IMR-90 (cell line): ENCODE results near the gene RABEP2. TPM values are rescaled to one million over a fixed set of nuclear protein-coding genes. Genes with fewer than 3 reads are reported as not detected.

Source experiments
- ATAC-seq: fragments of 200-7000 bp; cut with Tn5 transposase; 2 replicates; pipeline ENCODE4 v1.9.1; 2020; ENCODE audit warnings: low read depth, mild to moderate bottlenecking, moderate library complexity
- BruUV-seq: library from RNA; stranded (reverse); fragments of 400-500 nt; replicated peaks from 2 replicates; lab custom pipeline; 2021; lab: Mats Ljungman, UMichigan
- CTCF ChIA-PET: fragments of 300-600 bp; formaldehyde crosslinking; extraction: SDS; loops from one replicate; lab custom pipeline; 2021; ENCODE audit warnings: antibody characterized with exemption; lab: Yijun Ruan, JAX
- POLR2A ChIA-PET: fragments of 300-600 bp; sonication (Branson Sonifier 250); formaldehyde crosslinking; loops from one replicate; lab custom pipeline; 2022; ENCODE audit warnings: antibody characterized with exemption; ENCODE audit not compliant: unreplicated experiment; lab: Charles Lee
- DNase-seq: peaks from one replicate; pipeline ENCODE4 v3.0.0; 2013
- H2AFZ ChIP-seq: replicated peaks from 2 replicates; pipeline ENCODE3; 2013; ENCODE audit warnings: low read length, mild to moderate bottlenecking; ENCODE audit not compliant: poor library complexity
- H2AK5ac ChIP-seq: 2 replicates; pipeline ENCODE4 v1.6.1; 2013; ENCODE audit warnings: low read depth, low read length, inconsistent platforms
- H2AK9ac ChIP-seq: replicated peaks from 2 replicates; pipeline ENCODE3; 2013; ENCODE audit warnings: mild to moderate bottlenecking, low read depth, low read length, moderate library complexity; ENCODE audit not compliant: poor library complexity
- H2BK120ac ChIP-seq: 2 replicates; pipeline ENCODE4 v1.6.1; 2013; ENCODE audit warnings: low read depth, low read length, inconsistent platforms
- H2BK15ac ChIP-seq: 3 replicates; pipeline ENCODE4 v1.6.1; 2013; ENCODE audit warnings: low read depth, low read length, inconsistent platforms
- H2BK20ac ChIP-seq: 2 replicates; pipeline ENCODE4 v1.6.1; 2013; ENCODE audit warnings: low read depth, mild to moderate bottlenecking, inconsistent platforms, low read length, moderate library complexity
- H2BK5ac ChIP-seq: 2 replicates; pipeline ENCODE4 v1.6.1; 2013; ENCODE audit warnings: mild to moderate bottlenecking, low read depth, low read length, inconsistent platforms; ENCODE audit not compliant: poor library complexity, severe bottlenecking
- H3K14ac ChIP-seq: replicated peaks from 2 replicates; pipeline ENCODE4 v1.6.1; 2013; ENCODE audit warnings: low read depth, low read length, inconsistent platforms
- H3K18ac ChIP-seq: 2 replicates; pipeline ENCODE4 v1.6.1; 2013; ENCODE audit warnings: low read depth, low read length, control low read depth
- H3K23ac ChIP-seq: 2 replicates; pipeline ENCODE4 v1.6.1; 2013; ENCODE audit warnings: low read depth, low read length, inconsistent platforms
- H3K27ac ChIP-seq: 2 replicates; pipeline ENCODE4 v1.5.1; 2013; ENCODE audit warnings: mild to moderate bottlenecking, control low read depth, low read length; ENCODE audit not compliant: insufficient read depth
- H3K27me3 ChIP-seq: 2 replicates; pipeline ENCODE4 v1.6.1; 2013; ENCODE audit warnings: low read length; ENCODE audit not compliant: control insufficient read depth, insufficient read depth
- H3K36me3 ChIP-seq: 2 replicates; pipeline ENCODE4 v1.6.1; 2013; ENCODE audit warnings: low read length, mixed read lengths; ENCODE audit not compliant: control insufficient read depth, insufficient read depth
- H3K4ac ChIP-seq: 2 replicates; pipeline ENCODE4 v1.6.1; 2013; ENCODE audit warnings: low read depth, low read length, inconsistent platforms
- H3K4me1 ChIP-seq: 2 replicates; pipeline ENCODE4 v1.6.1; 2013; ENCODE audit warnings: low read length, mixed read lengths; ENCODE audit not compliant: control insufficient read depth, insufficient read depth
- H3K4me2 ChIP-seq: 2 replicates; pipeline ENCODE4 v1.6.1; 2013; ENCODE audit warnings: low read depth, mild to moderate bottlenecking, control low read depth, low read length, moderate library complexity
- H3K4me3 ChIP-seq: 2 replicates; pipeline ENCODE4 v1.5.1; 2013; ENCODE audit warnings: low read depth, mild to moderate bottlenecking, control low read depth, low read length, moderate library complexity; ENCODE audit not compliant: insufficient read depth
- H3K56ac ChIP-seq: 2 replicates; pipeline ENCODE4 v1.6.1; 2013; ENCODE audit warnings: low read length, inconsistent platforms; ENCODE audit not compliant: insufficient read depth; ENCODE audit errors: extremely low read depth
- H3K79me1 ChIP-seq, 2 experiments: 2 replicates each; pipeline ENCODE4 v1.6.1; 2013; ENCODE audit warnings: low read length in 2 of 2, inconsistent platforms in 1 of 2, low read depth in 1 of 2
- H3K9ac ChIP-seq: 2 replicates; pipeline ENCODE4 v1.6.1; 2013; ENCODE audit warnings: low read depth, low read length, control low read depth
- H3K9me1 ChIP-seq: 2 replicates; pipeline ENCODE4 v1.6.1; 2013; ENCODE audit warnings: low read length, inconsistent platforms; ENCODE audit not compliant: insufficient read depth
- H3K9me3 ChIP-seq: 2 replicates; pipeline ENCODE4 v1.6.1; 2013; ENCODE audit warnings: low read length; ENCODE audit not compliant: control insufficient read depth, insufficient read depth
- H4K20me1 ChIP-seq: 2 replicates; pipeline ENCODE4 v1.6.1; 2013; ENCODE audit warnings: low read length, inconsistent platforms; ENCODE audit not compliant: insufficient read depth
- H4K5ac ChIP-seq: 2 replicates; pipeline ENCODE4 v1.6.1; 2013; ENCODE audit warnings: mild to moderate bottlenecking, low read depth, low read length, control low read depth
- H4K8ac ChIP-seq, 2 experiments: 2 replicates each; pipeline ENCODE4 v1.6.1; 2013; ENCODE audit warnings: low read depth in 2 of 2, low read length in 2 of 2, control low read depth in 1 of 2, inconsistent platforms in 1 of 2
- H4K91ac ChIP-seq: 2 replicates; pipeline ENCODE4 v1.6.1; 2013; ENCODE audit warnings: low read depth, low read length, inconsistent platforms; ENCODE audit not compliant: insufficient read depth
- BHLHE40 ChIP-seq: fragments of 150-350 bp; IDR thresholded peaks from 2 replicates; pipeline ENCODE4 v1.6.1; 2016; ENCODE audit warnings: mild to moderate bottlenecking, low read depth, low read length
- CEBPB ChIP-seq: IDR thresholded peaks from 2 replicates; pipeline ENCODE4 v1.6.1; 2012; ENCODE audit warnings: low read depth, low read length, improper control_type of control experiment
- CHD1 ChIP-seq: IDR thresholded peaks from 2 replicates; pipeline ENCODE4 v1.6.1; 2012; ENCODE audit warnings: low read depth, low read length, improper control_type of control experiment
- ELK1 ChIP-seq: fragments of 150-350 bp; IDR thresholded peaks from 2 replicates; pipeline ENCODE4 v1.6.1; 2016; ENCODE audit warnings: low read depth, mild to moderate bottlenecking, low read length, moderate library complexity, borderline replicate concordance
- FOS ChIP-seq: fragments of 150-350 bp; IDR thresholded peaks from 2 replicates; pipeline ENCODE4 v1.6.1; 2016; ENCODE audit warnings: low read depth, low read length
- MAFK ChIP-seq: IDR thresholded peaks from 2 replicates; pipeline ENCODE4 v1.6.1; 2012; ENCODE audit warnings: low read depth, low read length, improper control_type of control experiment
- MAZ ChIP-seq: IDR thresholded peaks from 2 replicates; pipeline ENCODE4 v1.6.1; 2012; ENCODE audit warnings: low read depth, mild to moderate bottlenecking, low read length, improper control_type of control experiment, moderate library complexity, borderline replicate concordance
- MXI1 ChIP-seq: IDR thresholded peaks from 2 replicates; pipeline ENCODE4 v1.6.1; 2012; ENCODE audit warnings: low read depth, mild to moderate bottlenecking, low read length, moderate library complexity, borderline replicate concordance
- NFE2L2 ChIP-seq: fragments of 150-350 bp; IDR thresholded peaks from 2 replicates; pipeline ENCODE4 v1.6.1; 2016; ENCODE audit warnings: low read depth, mild to moderate bottlenecking, low read length
- POLR2A ChIP-seq: IDR thresholded peaks from 2 replicates; pipeline ENCODE4 v1.6.1; 2012; ENCODE audit warnings: mild to moderate bottlenecking, low read depth, low read length
- RAD21 ChIP-seq: IDR thresholded peaks from 2 replicates; pipeline ENCODE4 v1.6.1; 2012; ENCODE audit warnings: low read length, improper control_type of control experiment
- RCOR1 ChIP-seq: IDR thresholded peaks from 2 replicates; pipeline ENCODE4 v1.6.1; 2012; ENCODE audit warnings: mild to moderate bottlenecking, low read length, improper control_type of control experiment; ENCODE audit not compliant: insufficient replicate concordance
- RFX5 ChIP-seq: IDR thresholded peaks from 2 replicates; pipeline ENCODE4 v1.8.0; 2012; ENCODE audit warnings: low read depth, mild to moderate bottlenecking, low read length, moderate library complexity
- SMC3 ChIP-seq: fragments of 150-350 bp; IDR thresholded peaks from 2 replicates; pipeline ENCODE4 v1.6.1; 2016; ENCODE audit warnings: low read depth, mild to moderate bottlenecking, antibody characterized with exemption, low read length, moderate library complexity
- WGBS, 2 experiments: methylation state at CpG; one replicate each; pipeline versions ENCODE4 v1.1.5 to v1.1.7; 2013; ENCODE audit warnings: missing lambda C conversion rate in 2 of 2; ENCODE audit not compliant: insufficient read length in 1 of 2; ENCODE audit errors: extremely low coverage in 2 of 2; 5-methylcytosine and 5-hydroxymethylcytosine counted together
- dilution Hi-C: fragments of 300-500 bp; cut with HindIII; formaldehyde crosslinking; loops from one replicate; pipeline ENCODE4 v1.14.3; 2018; ENCODE audit warnings: low sequenced_read_pairs; ENCODE audit not compliant: unreplicated experiment
- in situ Hi-C: fragments of 300-500 bp; cut with MboI; formaldehyde crosslinking; loops from 3 replicates; pipeline ENCODE4 v1.14.3; 2019; ENCODE audit warnings: low sequenced_read_pairs, inconsistent platforms, mixed read lengths
- intact Hi-C: fragments of 100-400 bp; cut with micrococcal nuclease; formaldehyde crosslinking; loops from 2 replicates; pipeline ENCODE4 v1.10.0; 2022
- polyA plus RNA-seq, 3 experiments: library from polyadenylated mRNA; depleted of rRNA; stranded (reverse); fragments of >200 nt; gene quantifications; 2 replicates each; pipeline ENCODE4 v1.2.3, GENCODE V29; 2012; ENCODE audit warnings: low replicate concordance in 1 of 3
- total RNA-seq: library from RNA; depleted of rRNA; stranded (reverse); fragments of >200 nt; gene quantifications from 2 replicates; pipeline ENCODE4 v1.2.3, GENCODE V29; 2012
- TF ChIP-seq, protein P1 (sequence below): fragments of 150-350 bp; IDR thresholded peaks from 2 replicates; pipeline ENCODE4 v1.6.1; 2017; ENCODE audit warnings: mild to moderate bottlenecking, antibody characterized with exemption, low read length, low read depth

Gene RABEP2
- total and polyA plus RNA-seq, 2 of the 4 experiments (the other 2 are of a cell fraction), result 12.2 to 20.0 TPM

GRCh38 chr16:28913946-28914724 is 10.9 kb downstream of the RABEP2 start (continued):
- TF ChIP-seq CHD1, result no peak

GRCh38 chr16:28912558-28912957 is 12.5 kb downstream of the RABEP2 start:
- 82% methylated on average over 12 of the region's 12 CpGs; no CpG with 5 or more reads in 1 of the 2 experiments for WGBS, 2 experiments
- Histone ChIP-seq H3K9ac (no peak overlapping the region), H2BK20ac (no peak overlapping the region), H4K20me1 (no peaks in the 10 kb centered on the region), H3K4me1 (no peaks in the 10 kb centered on the region), H3K79me1 (0 out of 4 replicates have a peak, but pooled peaks cover 0 to 6% of the 10 kb centered on the region in 2 experiments), H3K9me1 (no peaks in the 10 kb centered on the region; the same call in 1 of the 2 replicates), H4K5ac (no peak overlapping the region), H4K91ac (no peak overlapping the region), H3K23ac (no peak overlapping the region), H3K27ac (no peak overlapping the region), H2BK15ac (no peak overlapping the region), H4K8ac (no peak overlapping the region), H3K9me3 (no peaks in the 10 kb centered on the region), H2BK5ac (no peak overlapping the region), H3K4ac (no peak overlapping the region), H3K56ac (no peak overlapping the region), H3K27me3 (no peaks in the 10 kb centered on the region), H2BK120ac (no peak overlapping the region), H3K4me2 (no peak overlapping the region), H2AK5ac (no peak overlapping the region), H2AFZ (no peak overlapping the region), H3K4me3 (no peak overlapping the region), H3K14ac (no peak overlapping the region), H3K18ac (no peak overlapping the region), H3K36me3 (peaks cover 35% of the 10 kb centered on the region), H2AK9ac (no peak overlapping the region)
- ATAC-seq (no peak), DNase-seq (no peak)
- dilution Hi-C loops (no loop called here), intact Hi-C loops (no loop called here), in situ Hi-C loops (no loop called here)
- no TSS peak for BruUV-seq
- POLR2A ChIA-PET, result no interaction called here
- CTCF ChIA-PET, result no interaction called here
- TF ChIP-seq BHLHE40, result no peak
- TF ChIP-seq FOS, result no peak
- no peak for TF ChIP-seq RFX5
- no peak for TF ChIP-seq POLR2A
- no peak for TF ChIP-seq MAZ
- TF ChIP-seq MAFK, result no peak
- no peak for TF ChIP-seq MXI1
- no peak for TF ChIP-seq CHD1
- no peak for TF ChIP-seq NFE2L2
- TF ChIP-seq, protein P1, sequence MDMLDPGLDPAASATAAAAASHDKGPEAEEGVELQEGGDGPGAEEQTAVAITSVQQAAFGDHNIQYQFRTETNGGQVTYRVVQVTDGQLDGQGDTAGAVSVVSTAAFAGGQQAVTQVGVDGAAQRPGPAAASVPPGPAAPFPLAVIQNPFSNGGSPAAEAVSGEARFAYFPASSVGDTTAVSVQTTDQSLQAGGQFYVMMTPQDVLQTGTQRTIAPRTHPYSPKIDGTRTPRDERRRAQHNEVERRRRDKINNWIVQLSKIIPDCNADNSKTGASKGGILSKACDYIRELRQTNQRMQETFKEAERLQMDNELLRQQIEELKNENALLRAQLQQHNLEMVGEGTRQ, result no peak
- TF ChIP-seq RCOR1, result no peak
- TF ChIP-seq RAD21, result no peak
- TF ChIP-seq ELK1, result no peak
- no peak for TF ChIP-seq CEBPB
- no peak for TF ChIP-seq SMC3
